ENCODE results near the gene TSHZ1.

The TSHZ1 gene

DNA sequence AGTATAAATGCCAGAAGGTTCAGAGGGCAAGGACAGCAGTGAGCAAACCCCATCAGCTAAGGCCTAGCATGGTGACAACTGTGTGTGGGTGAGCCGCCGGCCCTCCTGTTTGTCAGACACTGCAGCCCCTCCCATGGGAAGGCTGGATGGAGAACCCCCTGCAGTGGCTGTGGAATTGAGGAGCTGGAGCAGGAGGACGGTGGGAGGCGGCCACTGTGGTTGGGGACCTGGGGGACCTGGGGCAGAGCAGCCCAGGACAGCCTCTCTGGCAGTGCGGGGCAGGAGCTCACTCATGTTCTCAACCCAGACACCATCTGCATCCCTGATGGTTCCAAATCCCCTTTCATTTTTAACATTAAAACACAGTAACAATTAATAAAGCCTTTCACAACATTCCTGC lies 68.8 kb downstream of the TSHZ1 start:
- no peak for DNase-seq

DNA sequence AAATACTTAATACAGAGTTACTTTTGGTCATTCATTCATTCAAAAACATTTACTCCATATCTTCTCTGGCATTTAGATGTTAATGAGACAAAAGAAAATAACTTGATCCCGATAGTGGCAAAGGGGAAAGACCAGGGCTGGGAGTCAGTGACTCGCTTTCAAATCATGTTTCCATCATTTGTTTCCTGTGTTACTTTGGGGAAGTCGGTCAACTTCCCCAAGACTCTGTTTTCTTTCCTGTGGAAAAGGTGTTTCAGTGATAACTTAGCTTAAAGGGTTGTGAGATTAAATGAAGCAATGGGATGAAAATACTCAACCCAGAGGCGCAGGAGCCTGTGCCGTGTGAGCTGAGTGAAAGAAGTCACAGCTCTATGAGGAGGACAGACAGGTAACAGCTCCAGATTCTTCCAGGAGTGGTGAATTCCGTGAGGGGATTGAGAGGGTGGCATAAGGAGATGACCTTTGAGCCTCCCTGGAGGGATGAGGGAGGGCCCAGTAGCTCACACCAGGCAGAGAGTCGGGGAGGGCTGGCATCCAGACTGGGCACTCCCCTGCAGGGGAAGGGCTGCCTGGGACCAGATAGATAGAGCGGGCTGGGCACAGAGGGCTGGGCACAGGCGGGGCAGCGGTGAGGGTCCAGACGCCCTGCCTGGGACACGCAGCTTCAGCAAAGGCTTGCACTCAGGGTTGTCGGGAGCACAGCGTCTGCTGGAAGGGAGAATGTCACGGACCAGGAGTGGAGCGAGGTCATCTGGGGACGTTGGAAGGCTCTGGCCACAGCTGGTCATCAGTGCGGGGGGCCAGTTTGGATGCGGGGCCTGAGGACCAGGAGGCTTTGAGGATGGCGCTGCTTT lies 70.1 kb downstream of the TSHZ1 start:
- DNase-seq: no peak

DNA sequence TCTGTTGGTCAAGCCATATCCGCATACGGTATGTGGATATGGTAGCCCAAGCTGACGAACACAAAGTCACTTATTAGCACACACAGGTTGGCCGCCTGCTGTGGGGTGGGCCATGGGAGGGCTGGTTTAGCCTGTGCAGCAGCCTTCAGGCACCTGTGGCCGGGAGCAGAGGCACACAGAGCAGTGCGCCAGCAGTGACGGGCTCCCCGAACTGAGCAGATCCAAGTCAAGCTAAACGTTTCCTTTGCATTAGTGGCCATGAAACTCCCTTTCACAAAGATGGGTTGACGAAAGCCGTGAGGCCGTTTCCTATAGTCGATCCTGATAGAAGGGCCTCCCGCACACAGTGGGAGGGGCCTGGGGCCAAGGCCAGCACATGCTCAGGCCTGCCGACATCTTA lies 72.1 kb downstream of the TSHZ1 start:
- DNase-seq: no peak

DNA sequence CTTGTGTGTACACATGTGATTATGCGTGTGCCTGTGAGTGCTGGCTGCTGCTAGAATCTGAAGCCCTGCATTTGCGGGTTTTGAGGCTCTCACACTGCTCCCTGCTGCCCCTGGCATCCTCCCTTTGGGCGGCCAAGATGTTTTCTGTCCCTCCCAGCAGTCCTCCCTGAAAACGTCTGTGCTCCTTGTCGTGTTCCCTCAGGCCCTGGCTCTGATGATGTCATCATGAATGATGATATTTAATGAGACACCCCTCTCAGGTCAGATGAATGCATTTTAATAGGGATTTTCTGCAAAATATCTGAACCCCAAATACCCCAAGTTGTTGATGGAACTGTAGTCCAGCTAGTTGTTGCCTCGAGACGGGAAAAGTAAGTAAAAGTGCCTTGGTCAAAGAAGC lies 73.1 kb downstream of the TSHZ1 start:
- DNase-seq: no peak

DNA sequence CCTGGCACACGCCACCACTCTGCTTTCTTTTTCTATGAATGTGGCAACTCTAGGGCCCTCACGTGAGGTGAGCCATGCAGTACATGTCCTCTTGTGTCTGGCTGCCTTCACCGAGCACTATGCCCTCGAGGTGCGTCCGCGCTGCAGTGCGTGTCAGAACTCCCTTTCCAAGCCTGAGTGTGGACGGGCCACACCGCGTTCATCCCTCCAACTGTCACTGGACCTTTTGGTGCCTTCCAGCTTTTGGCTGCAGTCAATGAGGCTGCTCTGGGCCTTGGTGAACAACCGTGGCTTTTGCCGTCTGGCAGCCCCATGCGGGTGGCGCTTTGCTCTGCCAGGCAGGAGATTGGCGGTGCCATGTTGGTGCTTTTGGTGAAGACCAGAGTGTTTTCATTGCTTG lies 74.0 kb downstream of the TSHZ1 start:
- DNase-seq: no peak

DNA sequence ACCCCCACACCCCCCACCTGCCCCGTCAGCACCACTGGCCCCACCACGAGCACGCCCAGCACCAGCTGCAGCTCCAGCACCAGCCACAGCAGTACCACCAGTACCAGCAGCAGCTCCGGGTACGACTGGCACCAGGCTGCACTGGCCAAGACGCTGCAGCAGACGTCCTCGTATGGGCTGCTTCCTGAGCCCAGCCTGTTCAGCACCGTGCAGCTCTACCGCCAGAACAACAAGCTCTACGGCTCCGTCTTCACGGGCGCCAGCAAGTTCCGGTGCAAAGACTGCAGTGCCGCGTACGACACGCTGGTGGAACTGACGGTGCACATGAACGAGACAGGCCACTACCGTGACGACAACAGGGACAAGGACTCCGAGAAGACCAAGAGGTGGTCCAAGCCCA lies 75.3 kb downstream of the TSHZ1 start:
- no peak for DNase-seq

DNA sequence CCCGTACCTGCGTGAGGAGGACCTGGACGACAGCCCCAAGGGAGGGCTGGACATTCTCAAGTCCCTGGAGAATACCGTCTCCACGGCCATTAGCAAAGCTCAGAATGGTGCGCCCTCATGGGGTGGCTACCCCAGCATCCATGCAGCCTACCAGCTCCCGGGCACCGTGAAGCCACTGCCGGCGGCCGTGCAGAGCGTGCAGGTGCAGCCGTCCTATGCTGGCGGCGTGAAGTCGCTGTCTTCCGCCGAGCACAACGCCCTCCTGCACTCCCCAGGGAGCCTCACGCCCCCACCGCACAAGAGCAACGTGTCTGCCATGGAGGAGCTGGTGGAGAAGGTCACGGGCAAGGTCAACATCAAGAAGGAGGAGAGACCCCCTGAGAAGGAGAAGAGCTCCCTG lies 76.4 kb downstream of the TSHZ1 start:
- no peak for DNase-seq

DNA sequence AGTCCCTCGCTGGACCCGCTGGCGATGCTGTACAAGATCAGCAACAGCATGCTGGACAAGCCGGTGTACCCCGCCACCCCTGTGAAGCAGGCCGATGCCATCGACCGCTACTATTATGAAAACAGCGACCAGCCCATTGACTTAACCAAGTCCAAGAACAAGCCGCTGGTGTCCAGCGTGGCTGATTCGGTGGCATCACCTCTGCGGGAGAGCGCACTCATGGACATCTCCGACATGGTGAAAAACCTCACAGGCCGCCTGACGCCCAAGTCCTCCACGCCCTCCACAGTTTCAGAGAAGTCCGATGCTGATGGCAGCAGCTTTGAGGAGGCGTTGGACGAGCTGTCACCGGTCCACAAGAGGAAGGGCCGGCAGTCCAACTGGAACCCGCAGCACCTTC lies 77.1 kb downstream of the TSHZ1 start:
- no peak for DNase-seq

DNA sequence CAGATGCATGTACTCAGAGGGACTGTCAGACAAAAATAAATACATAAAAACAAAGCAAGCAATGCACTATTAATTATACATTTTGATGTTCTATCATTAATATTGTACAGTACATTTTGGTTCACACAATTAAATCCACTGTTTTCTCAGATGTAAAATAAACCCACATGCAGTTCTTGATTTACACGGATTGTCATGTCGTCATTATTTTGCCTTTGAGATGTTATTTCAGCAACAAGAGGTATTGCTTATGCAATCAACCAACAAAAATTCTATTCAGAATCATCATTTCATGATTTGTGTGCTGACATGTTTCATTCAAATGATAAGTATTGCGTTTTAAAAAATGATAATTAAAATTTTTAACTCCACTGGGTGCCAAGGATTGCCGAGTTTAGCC lies 79.2 kb downstream of the TSHZ1 start:
- DNase-seq: no peak

DNA sequence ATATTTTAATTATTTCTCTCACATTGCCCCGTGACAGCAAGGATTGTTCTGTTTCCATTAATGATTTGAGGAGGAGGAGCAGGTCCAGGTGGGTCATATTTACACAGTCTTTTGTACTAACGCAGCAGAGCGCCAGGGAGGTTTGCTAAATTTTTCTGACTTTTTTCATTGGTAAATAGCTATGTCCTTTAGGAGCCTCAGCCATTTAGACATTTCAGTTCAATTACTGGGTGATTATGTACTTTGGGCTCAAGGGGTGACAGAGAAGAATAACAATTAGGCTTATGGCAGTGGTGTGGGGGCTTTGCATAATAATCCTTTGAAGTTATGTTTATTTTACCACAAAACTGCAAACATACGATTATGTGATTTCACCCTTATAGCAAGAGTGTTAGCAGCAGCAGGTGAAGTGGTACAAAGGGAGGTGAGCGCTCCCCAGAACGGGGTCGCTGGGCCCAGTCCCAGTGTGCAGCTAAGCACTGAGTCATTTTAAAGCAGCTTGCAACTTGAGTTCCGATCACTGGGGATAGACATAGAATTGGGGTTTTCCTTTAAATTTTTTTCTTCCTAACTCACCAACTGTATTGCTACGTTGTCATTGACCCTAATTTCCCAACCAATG lies 80.3 kb downstream of the TSHZ1 start:
- peak; percentile 66 for DNase-seq

DNA sequence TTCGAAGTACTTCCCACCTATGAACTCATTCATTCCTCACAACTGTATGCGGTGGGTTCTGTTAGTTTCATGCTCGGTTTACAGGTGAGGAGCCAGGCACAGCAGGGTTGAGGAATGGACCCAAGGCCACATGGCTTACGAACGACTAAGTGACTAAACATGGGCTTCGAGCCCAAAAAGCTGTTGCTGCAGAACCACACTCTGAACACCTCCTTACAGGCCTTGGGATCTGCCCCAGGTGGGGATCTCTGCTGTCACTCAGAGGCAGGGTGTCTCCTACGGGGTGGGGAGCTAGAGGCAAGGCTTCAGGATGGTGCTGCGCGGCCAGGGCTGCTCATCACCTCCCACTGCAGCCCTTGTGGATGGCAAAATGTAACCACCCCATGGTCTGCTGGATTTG lies 80.9 kb downstream of the TSHZ1 start:
- DNase-seq: no peak

DNA sequence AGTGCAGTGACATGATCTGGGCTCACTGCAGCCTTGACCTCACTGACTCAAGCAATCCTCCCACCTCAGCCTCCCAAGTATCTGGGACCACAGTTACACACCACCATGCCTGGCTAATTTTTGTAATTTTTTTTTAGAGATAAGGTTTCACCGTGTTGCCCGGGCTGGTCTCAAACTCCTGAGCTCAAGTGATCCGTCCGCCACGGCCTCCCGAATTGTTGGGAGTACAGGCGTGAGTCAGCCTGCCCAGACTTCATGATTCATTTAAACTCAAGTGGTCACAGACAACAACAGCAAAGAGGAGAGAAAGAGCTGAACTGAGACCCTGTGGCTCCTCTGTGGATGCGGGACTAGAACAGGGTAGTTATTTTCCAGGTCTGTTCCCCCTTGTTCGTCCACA lies 83.0 kb downstream of the TSHZ1 start:
- DNase-seq: no peak

DNA sequence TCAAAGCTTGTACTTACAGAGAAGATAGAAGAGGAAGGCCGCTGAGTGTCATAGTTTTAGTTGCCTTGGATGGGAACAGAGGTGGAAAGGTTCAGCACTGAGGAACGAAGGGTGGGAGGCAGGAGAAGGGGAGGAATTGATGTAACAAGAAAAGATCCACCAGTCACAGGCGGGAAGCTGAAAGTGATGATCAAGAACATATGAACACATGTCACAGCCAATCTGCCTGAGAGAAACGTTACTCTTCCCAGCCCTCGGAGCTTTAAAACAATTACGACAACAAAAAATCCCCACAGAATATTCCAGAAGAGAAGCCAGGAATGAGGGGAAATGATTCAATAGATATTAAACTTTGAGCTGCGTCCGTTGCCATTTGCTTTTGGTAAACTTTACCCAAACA lies 87.1 kb downstream of the TSHZ1 start:
- no peak for DNase-seq

DNA sequence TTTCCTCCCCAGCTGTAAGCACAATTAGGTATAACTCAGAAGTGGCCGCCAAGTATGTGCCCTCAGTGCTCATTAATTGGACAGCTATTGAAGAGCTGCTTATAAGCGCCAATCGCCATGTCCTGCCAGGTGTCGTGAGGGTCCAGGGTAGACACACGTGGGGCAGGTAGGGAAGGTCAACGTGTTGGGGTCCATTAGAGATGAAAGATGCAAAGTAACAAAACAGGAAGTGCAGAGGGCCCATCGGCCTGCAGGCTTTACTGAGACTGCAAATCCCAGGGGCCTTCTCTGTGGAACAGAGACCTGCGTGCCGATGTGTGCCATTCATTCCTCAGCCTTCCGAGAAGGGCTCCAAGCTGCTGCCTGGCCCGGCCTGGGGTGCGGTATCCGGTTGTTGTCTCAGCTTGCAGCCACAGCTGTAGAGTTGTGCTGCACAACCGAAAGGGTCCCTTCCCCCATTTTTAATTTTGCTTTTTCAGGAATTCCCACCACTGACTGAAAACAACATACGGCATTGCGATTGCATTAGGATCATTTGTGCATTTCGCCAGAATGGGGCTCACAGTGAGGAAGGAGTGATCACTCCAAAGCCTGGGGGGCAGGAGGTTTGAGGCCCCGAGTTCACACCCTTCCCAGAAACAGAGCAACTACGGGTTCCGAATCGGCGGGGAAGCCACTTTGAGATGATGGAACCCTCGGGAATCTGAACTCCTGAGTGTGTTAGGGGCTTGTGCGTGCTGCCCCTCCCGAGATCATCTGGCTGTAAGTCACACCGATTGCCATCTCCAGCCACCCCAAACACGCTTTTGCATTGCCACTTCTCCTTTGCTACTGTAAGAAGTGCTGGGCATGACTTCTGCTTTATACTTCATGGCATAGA lies 94.3 kb downstream of the TSHZ1 start:
- no peak for DNase-seq

DNA sequence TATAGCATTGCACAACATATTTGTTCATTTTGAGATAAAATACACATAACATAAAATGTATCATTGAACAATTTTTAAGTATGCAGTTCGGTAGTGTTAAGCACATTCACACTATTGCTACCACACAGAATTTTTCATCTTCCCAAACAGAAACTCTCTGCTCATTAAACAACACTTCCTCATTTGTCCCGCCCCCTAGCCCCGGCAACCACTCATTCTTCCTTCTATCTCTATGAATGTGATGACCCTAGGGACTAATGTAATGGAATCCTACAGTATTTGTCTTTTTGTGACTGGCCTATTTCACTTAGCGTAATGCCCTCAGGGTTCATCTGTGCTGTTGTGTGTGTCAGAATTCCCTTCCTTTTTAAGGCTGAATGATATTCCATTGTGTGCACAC lies 95.4 kb downstream of the TSHZ1 start:
- no peak for DNase-seq

DNA sequence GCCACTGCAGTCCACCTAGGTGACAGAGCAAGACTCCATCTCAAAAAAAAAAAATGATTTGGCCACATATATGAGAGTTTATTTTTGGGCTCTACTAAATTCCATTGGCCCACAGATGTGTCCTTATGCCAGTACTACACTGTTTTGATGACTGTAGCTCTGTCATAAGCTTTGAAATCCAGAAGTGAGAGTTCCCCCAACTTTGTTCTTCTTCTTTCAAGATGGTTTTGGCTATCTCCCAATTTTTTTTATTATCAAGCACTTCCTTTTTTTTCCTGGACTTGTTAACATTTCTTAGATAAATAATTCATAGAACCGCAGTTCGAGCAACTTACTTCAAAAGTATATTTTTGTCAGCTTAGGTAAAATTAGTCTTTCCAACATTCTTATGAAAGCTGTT lies 96.9 kb downstream of the TSHZ1 start:
- no peak for DNase-seq

DNA sequence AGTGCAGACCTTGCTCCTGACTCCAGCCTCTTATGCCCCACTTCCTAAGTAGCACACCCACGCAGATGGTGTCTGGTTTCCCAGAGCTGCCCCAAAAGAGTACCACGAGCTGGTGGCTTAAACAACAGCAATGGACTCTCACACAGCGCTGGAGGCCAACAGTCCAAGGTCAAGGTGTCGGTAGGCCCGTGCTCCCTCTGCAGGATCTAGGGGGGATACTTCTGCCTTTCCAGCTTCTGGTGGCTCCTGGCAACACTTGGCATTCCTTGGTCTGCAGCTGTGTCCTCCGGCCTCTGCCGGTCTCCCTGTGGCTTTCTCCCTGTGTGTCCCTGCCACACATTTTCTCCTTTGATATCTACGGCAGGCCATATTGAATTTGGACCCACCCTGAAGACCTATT lies 99.0 kb downstream of the TSHZ1 start:
- DNase-seq: no peak

DNA sequence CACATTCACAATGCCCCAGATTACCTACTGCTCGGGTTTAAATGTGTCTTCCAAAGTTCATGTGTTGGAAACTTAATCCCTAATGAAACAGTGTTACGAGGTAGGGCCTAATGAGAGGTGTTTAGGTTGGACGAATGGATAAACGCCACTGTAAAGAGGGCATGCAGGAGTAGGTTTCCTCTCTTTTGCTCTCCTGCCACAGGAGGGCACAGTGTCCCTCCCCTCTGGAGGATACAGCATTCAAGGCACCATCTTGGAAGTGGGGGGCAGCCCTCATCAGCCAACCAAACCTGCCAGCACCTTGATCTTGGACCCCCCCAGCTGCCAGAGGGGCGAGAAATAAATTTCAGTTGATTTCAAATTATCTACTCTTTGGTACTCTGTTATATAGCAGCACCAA lies 103.5 kb downstream of the TSHZ1 start:
- no peak for DNase-seq

DNA sequence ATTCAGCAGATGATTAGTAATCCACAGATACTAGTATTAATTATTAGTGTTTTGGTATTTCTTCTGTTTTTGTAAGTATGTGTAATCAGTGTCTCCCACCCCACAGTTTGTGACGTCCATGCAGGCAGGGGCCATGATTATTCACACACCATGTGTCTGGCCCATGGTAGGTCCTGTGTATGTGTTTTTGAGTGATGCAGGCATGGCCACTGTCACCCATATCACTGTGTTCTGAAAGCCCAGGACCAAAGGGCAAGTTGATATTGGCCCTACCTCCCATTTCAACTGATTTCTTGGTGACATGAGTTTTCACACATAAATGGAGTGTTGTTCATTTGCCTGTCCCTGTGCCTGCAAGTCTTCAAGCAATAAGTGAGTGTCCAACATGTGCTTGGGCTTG lies 104.0 kb downstream of the TSHZ1 start:
- DNase-seq: no peak

DNA sequence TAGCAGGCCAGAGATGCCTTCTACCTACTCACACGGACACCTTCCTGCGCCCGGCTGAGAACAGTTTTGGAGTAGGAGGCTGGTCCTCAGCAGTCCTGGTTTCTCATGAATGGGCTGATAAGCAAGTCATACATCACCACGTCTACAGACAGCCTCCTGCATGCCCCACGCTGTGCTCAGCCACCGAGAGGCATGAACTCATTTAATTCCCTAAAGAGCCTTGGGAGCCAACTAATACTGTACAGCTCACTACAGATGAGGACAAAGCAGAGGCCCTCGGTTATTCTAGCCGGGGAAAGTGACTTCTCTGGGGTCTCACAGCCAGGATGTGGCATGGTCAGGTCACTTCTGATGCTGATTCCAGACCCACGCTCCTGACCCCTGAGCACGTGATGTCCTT lies 105.6 kb downstream of the TSHZ1 start:
- DNase-seq: no peak

DNA sequence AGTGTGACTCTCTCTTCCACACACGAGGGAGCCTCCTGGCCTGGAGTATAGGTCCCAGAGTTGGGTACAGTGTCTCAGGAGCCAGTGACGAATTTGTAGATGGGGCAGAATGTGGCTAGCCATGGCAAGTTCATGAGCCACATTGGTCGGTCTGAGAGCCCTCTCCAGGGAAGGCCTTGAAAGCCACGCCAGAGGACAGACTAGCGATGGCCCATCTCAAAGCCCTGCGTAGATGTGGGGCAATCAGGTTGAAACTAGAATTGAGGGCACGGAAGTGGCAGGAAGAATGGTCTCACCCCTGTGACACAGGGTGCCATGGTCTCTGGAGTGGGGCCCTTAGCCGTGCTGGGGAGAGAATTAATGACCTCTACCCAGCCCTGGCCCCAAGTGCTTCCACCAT lies 106.2 kb downstream of the TSHZ1 start:
- DNase-seq: no peak

DNA sequence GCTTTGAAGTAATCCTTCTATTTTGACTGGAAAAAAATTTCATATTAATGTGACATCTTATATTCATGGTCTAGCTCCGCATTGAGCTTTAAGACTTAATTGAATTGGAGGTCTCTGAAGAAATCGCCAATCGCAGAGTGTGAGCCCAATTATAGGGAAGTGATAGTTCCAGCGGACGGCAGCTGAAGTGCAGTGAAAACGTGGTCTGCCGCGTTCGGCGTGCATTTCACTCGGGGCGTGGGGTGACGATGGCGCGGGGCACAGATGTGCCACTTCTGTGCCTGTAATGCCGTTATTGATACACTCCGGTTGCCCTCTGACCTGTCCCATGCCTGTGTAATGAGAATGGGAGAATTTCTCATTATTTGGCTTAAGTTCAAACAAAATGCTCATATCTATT lies 106.7 kb downstream of the TSHZ1 start:
- DNase-seq: no peak

DNA sequence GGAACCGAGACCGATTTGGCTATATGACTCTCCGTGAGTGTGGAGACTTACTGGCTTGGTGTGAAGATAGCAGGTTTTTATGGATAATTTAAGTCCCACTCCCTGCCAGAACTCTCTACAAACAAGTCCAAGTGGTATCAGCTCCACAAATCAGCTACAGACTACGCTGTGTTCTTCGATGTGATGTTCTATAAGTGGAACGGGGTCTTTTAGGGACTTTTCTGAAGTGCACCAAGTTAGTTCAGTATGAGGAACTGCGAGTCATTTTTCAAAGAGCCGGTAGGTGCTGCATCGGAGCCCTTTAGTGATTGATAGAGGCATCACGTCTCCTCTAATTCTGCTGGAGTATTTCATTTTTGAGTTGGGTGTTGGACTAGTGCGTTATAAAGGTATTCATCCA lies 107.1 kb downstream of the TSHZ1 start:
- no peak for DNase-seq

DNA sequence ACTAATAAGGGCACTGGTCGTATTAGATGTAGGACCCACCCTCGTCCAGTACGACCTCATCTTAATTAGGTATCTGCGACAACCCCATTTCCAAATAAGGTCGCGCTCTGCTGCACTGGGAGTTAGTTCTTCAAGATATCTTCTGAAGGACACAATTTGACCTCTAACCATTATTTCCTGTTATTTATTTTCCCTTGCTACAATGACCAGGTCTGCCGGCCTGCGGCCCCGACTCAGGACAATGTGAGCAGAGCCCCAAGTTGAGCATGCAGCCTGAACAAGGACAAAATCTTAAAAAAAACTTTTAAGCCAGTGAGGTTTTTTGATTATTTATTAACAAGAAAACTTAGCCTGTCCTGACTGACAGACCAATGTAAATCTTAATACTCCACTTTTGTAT lies 109.3 kb downstream of the TSHZ1 start:
- DNase-seq: no peak
